ENCODE data around the gene BRMS1. TPM values are rescaled to one million over a fixed set of nuclear protein-coding genes. Genes with fewer than 3 reads are reported as not detected.
"Not testable (repeated sequence)": the region's sequence is repeated elsewhere in the genome, so short reads cannot be mapped to it uniquely, and the experiment has no call there.

BRMS1 gene
- total RNA-seq, 1 donor from 2014 or later, result 15.1 TPM

GRCh38 chr11:66365711-66366619 lies 21.1 kb upstream of the BRMS1 start:
- intact Hi-C loops (cut with DNase I), result no loop called here
- no peak for DNase-seq
- ATAC-seq (ENCODE audit: poor library complexity), result no peak

- DNase-seq (no peak), ATAC-seq (ENCODE audit: poor library complexity) (no peak)
- intact Hi-C loops (cut with DNase I), result no loop called here
Observed at GRCh38 chr11:66365166-66365565, 20.3 kb upstream of the BRMS1 start.

- intact Hi-C loops (cut with DNase I), result no loop called here
- ATAC-seq (ENCODE audit: poor library complexity) (peak; percentile 6), DNase-seq (peak; percentile 69)
Observed at GRCh38 chr11:66363805-66364535, 19.1 kb upstream of the BRMS1 start.

GRCh38 chr11:66363187-66363601 lies 18.3 kb upstream of the BRMS1 start:
- ATAC-seq (ENCODE audit: poor library complexity) (no peak), DNase-seq (no peak)
- intact Hi-C loops (cut with DNase I), result no loop called here

GRCh38 chr11:66362481-66363147 lies 17.7 kb upstream of the BRMS1 start:
- ATAC-seq (ENCODE audit: poor library complexity) (no peak), DNase-seq (no peak)
- intact Hi-C loops (cut with DNase I), result no loop called here

- ATAC-seq (ENCODE audit: poor library complexity) (no peak), DNase-seq (no peak)
- intact Hi-C loops (cut with DNase I), result no loop called here
Observed at GRCh38 chr11:66361502-66361941, 16.6 kb upstream of the BRMS1 start.

- ATAC-seq (ENCODE audit: poor library complexity) (no peak), DNase-seq (no peak)
- intact Hi-C loops (cut with DNase I), result no loop called here
Observed at GRCh38 chr11:66360406-66361073, 15.6 kb upstream of the BRMS1 start.

- intact Hi-C loops (cut with DNase I), result no loop called here
- no peak for ATAC-seq (ENCODE audit: poor library complexity)
- no peak for DNase-seq
Observed at GRCh38 chr11:66359662-66360087, 14.8 kb upstream of the BRMS1 start.

- intact Hi-C loops (cut with DNase I); ATAC-seq (ENCODE audit: poor library complexity); DNase-seq: not testable (repeated sequence)
Observed at GRCh38 chr11:66350560-66351235, 5.8 kb upstream of the BRMS1 start.

GRCh38 chr11:66349084-66349386 lies 4.1 kb upstream of the BRMS1 start:
- no peak for ATAC-seq (ENCODE audit: poor library complexity)
- intact Hi-C loops (cut with DNase I), result no loop called here

GRCh38 chr11:66347425-66348276 lies 2.7 kb upstream of the BRMS1 start, which contains the start of gene B4GAT1:
Gene B4GAT1, minus strand, starts transcription at chr11:66347629. Its CDS starts 84 bp downstream, at chr11:66347545.
- peak; percentile 76 for ATAC-seq (ENCODE audit: poor library complexity)
- intact Hi-C loops (cut with DNase I), result no loop called here
- peak; percentile 82 for DNase-seq

More at GRCh38 chr11:66349084-66349386, 4.1 kb upstream of the BRMS1 start:
- no peak for DNase-seq

GRCh38 chr11:66346476-66347424 lies 1.8 kb upstream of the BRMS1 start:
- peak; percentile 18 for ATAC-seq (ENCODE audit: poor library complexity)
- intact Hi-C loops (cut with DNase I), result no loop called here

GRCh38 chr11:66345316-66345649 lies 379 bp upstream of the BRMS1 start:
- DNase-seq (no peak), ATAC-seq (ENCODE audit: poor library complexity) (peak; percentile 14)
- intact Hi-C loops (cut with DNase I), result no loop called here

More at GRCh38 chr11:66346476-66347424, 1.8 kb upstream of the BRMS1 start:
- DNase-seq, result no peak

- DNase-seq, result peak; percentile 8
- intact Hi-C loops (cut with DNase I), result no loop called here
- no peak for ATAC-seq (ENCODE audit: poor library complexity)
Observed at GRCh38 chr11:66343176-66343575, 1.7 kb downstream of the BRMS1 start.

- intact Hi-C loops (cut with DNase I), result no loop called here
- peak; percentile 35 for DNase-seq
Observed at GRCh38 chr11:66341502-66342126, 3.3 kb downstream of the BRMS1 start.

More at GRCh38 chr11:66341502-66342126, 3.3 kb downstream of the BRMS1 start:
- no peak for ATAC-seq (ENCODE audit: poor library complexity)

All from Right ventricle myocardium superior (tissue), 1 donor.